DMS153 treated with DMSO at 0.1 percent for 48 hours (cell line): ENCODE results near the gene DNAH3.

Experiments used
- DNase-seq: peaks from one replicate; lab custom pipeline; 2025; ENCODE audit not compliant: unreplicated experiment; lab: John Stamatoyannopoulos, UW

The DNAH3 gene

GRCh38 chr16:20887207-20887606 lies 263.4 kb downstream of the DNAH3 start:
- no peak for DNase-seq

- no peak for DNase-seq
Measured at GRCh38 chr16:20886320-20886719, 264.3 kb downstream of the DNAH3 start.

DNA sequence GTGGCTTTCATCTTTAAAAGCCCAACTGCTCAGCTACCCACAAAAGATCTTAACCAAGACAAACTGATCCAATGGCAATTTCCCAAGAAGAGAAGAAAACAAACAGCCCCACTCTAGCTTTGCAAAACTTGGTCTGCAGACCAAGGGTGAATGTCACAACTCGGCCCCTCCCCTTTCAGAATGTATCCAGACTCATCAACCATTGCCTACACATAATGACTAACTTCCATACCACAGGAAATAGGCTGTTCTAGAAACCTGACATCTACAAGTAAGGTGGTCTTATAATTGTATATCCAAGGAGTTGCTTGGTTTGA lies 266.4 kb downstream of the DNAH3 start:
- DNase-seq = no peak

GRCh38 chr16:20883554-20884239 lies 266.9 kb downstream of the DNAH3 start:
- no peak for DNase-seq
